ENCODE data around the gene HSPB7. TPM values are rescaled to one million over a fixed set of nuclear protein-coding genes. Genes with fewer than 3 reads are reported as not detected.

The HSPB7 gene
- 0.07 TPM in 1 of 5 replicates, not detected in the others for total RNA-seq (2022; extraction: Qiagen RNA extraction)

DNA sequence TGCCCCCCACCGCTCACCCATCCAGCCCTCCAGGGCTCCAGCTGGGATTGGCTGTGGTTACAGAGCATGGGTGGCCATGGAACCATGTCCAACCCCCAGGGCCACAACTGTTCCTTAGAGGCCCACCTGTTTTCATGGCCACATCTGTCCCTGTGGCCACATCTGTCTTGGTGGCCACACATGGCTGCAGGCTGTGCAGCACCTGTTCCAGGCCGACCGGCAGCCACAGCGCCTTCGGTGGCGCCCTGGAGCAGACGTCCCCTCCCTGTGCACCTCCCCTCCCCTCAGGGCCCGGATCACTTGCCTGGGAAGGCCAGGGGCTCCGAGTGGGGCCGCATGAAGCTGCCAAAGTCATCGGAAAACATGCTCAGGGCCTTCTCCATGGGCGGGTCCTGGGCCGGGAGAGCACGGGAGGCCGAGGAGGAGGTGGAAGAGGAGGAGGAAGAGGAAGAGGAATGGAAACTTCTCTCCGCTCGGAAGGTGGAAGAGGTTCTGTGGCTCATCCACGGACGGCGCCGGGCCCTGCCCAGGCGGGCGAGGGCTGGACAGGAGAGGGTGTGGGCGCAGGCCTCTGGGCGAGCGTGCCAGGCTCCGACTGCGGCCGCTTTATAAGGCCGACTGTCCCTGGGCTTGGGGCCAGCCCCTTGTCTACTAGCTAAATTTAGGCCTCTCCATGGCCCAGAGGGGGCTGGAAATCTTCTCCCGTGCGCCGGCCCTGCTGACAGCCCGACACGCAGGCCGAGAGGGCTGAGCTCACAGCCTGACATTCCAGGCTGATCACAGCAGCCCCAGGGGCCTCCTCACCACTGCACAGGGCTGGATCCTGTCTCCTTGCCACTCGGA, at the start of gene HSPB7:
Gene HSPB7, minus strand, starts transcription at position 583 of the 843 bp plus-strand sequence. Its CDS starts 80 bp downstream, at position 503.

DNA sequence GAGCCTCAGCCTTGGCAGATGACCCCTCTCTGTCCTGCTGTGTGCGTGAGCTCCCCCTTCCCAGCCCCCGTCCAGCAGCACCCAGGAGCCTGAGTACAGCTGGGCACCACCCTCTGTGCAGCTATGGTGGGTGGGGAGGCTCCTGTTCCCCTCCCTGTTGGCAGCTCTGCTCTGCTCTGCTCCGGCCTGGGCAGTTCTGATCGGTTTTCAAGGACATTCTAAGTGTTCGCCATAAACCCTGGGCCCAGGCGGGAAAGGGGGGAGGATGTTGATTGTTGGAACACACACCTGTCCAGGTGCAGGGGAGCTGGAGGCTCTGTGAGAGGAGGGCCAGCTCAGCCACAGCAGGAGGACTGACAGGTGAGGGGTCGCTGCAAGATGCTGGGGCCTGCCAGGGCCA, 25.7 kb upstream of the HSPB7 start, which contains the start of gene CLCNKB:
Gene CLCNKB, plus strand, starts transcription at position 262 of the 400 bp plus-strand sequence. CDS start 711 bp downstream, outside the sequence.

DNA sequence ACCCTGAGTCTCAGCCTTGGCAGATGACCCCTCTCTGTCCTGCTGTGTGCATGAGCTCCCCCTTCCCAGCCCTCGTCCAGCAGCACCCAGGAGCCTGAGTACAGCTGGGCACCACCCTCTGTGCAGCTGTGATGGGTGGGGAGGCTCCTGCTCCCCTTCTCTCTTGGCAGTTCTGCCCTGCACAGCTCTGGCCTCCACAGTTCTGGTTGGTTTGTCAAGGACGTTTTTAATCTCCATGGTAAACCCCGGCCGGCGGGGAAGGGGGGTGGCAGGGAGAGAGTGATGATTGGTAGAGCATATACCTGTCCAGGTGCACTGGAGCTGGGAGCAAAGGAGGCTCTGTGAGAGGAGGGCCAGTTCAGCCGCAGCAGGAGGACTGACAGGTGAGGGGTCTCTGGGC, 3.8 kb upstream of the HSPB7 start, which contains the start of gene CLCNKA:
Gene CLCNKA, plus strand, starts transcription at position 356 of the 400 bp plus-strand sequence. CDS start 584 bp downstream, outside the sequence.

DNA sequence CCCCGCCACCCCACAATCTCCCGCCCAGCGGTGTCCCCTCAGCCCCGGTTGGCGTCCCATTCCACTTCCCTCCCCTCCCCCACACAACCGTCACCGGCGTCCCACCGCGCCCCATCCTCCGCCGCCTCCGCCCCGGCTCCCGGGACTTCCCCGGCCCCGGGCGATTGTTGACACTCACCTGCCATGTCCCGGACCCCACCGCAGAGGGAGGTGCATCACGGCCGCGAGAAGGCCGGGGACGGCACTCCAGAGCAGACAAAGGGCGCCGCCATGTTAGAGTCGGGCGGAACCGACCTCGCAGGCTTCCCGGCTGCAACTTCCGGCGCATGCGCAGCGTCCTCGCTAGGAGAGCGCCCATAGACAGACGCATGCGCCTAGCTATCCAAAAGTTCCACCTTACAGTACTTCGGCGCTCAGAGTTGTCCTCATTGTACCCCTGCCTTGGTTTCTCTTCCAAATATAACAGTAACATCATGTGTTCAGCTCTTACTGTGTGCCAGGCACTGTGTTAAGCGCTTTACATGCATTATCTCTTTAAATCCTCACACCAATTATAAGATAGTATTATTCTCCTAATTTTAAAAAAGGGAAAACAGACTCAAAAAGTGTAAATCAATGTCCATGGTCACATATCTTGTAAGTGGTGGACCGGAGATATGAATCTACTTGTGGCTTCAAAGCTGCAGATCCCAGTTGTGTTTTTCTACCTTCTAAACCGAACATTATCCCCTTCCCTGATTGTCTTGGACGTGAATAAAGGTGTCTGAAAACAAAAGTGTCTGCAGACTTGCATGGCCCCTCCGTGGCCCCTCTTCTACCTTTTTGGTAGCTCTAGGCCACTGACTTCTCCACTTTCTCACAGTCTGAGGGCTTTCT, 41.8 kb downstream of the HSPB7 start, which contains the start of gene ZBTB17:
Gene ZBTB17, minus strand, starts transcription at position 297 of the 876 bp plus-strand sequence. CDS start 27,606 bp downstream, outside the sequence.

Other genes starting within 250 kb of the HSPB7 start
- 6.5 to 8.6 TPM (median 7.0 TPM) in 5 replicates for gene UQCRHL, start 210.4 kb downstream of the HSPB7 start, total RNA-seq (2022; extraction: Qiagen RNA extraction)
- gene SPEN, start 170.3 kb downstream of the HSPB7 start, total RNA-seq (2022; extraction: Qiagen RNA extraction), result 37.1 to 43.0 TPM (median 40.2 TPM) in 5 replicates
- gene ZBTB17, start 41.9 kb downstream of the HSPB7 start, total RNA-seq (2022; extraction: Qiagen RNA extraction), result 9.4 to 14.5 TPM (median 13.5 TPM) in 5 replicates
- gene SRARP, start 13.8 kb downstream of the HSPB7 start, total RNA-seq (2022; extraction: Qiagen RNA extraction), result 0.02 TPM in 1 of 5 replicates, not detected in the others
- gene CLCNKA, start 4.0 kb upstream of the HSPB7 start, total RNA-seq (2022; extraction: Qiagen RNA extraction), result 0.06 to 0.09 TPM in 2 of 5 replicates, not detected in the others
- gene CLCNKB, start 25.7 kb upstream of the HSPB7 start, total RNA-seq (2022; extraction: Qiagen RNA extraction), result 0.06 to 0.09 TPM (median 0.08 TPM) in 4 of 5 replicates, not detected in the other
- 11.2 to 18.8 TPM (median 17.9 TPM) in 5 replicates for gene FAM131C, start 55.6 kb upstream of the HSPB7 start, total RNA-seq (2022; extraction: Qiagen RNA extraction)
- gene EPHA2, start 138.0 kb upstream of the HSPB7 start, total RNA-seq (2022; extraction: Qiagen RNA extraction), result 101 to 153 TPM (median 134 TPM) in 5 replicates
- 5.5 to 7.0 TPM (median 6.3 TPM) in 5 replicates for gene ARHGEF19, start 194.6 kb upstream of the HSPB7 start, total RNA-seq (2022; extraction: Qiagen RNA extraction)
- gene CPLANE2, start 219.1 kb upstream of the HSPB7 start, total RNA-seq (2022; extraction: Qiagen RNA extraction), result 3.2 to 4.7 TPM (median 4.0 TPM) in 5 replicates